SK-N-MC (cell line): Measurements from ENCODE around the gene SYNE1.

Experiments used
- EZH2 ChIP-seq: fragments of 200-600 bp; sonication (generic); IDR thresholded peaks from one replicate; pipeline ENCODE4 v1.6.1; 2017; ENCODE audit warnings: antibody characterized with exemption
- POLR2AphosphoS5 ChIP-seq: IDR thresholded peaks from 2 replicates; pipeline ENCODE4 v1.6.1; 2012; ENCODE audit warnings: mild to moderate bottlenecking, low read depth, low read length, borderline replicate concordance

DNA sequence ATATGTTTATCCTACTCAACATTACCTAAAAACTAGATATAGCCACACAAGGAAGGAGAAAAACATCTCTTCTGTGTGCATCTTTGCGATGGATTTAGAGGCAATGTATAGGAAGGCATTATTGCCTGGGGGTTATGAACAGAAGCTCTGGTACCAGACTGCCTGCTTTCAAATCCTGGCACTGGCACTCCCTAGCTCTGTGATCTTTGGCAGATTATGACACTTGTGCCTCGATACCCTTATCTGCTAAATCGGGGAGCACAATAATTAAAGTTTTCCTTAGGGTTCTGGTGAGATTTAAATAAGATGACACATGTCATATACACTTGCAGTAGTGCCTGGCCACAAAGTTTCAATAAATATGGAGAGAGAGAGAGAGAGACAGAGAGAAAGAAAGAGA, 53.3 kb downstream of the SYNE1 start:
- no peak for TF ChIP-seq EZH2
- no peak for TF ChIP-seq POLR2AphosphoS5
